Epidermal melanocyte (primary cell): Measurements from ENCODE around the gene FGF14.

ENCODE experiments used
- DNase-seq: peaks from one replicate; pipeline ENCODE4 v3.0.0; 2011; ENCODE audit warnings: low spot score; ENCODE audit not compliant: insufficient read length

The FGF14 gene

DNA sequence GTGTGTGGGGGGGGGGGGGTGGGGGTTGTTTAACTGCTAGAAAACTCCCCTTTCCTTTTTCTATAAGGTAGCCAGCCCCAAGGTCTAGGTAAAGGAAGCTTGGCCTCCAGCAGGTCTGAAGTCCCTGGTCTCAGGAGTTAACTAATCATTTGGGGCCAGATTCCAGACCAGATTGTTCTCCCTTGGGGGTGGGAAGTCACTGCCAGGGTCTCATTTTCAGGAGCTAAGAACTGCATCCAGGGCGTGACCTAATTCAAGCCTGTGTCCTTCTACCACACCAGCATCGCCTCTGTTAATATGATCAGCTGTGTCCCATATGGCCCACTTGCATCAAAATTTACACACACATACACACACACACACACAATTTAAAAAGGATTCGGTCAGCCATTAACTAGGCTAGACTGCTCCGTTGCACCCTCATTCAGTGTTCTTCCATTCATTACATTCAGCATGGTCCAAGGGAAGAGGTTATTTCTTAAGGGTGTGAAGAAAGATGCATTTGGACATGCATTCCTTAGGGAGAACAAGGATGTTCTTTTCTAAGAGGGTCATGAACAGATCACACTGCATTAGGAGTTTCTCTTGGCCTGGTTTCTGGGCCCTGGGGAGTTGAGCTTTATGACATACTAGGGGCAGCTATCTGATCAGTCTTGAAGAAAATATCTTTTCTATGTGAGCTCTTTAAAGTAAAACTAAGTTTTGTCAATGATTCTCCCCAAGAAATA lies 91.0 kb downstream of the FGF14 start:
- peak; percentile 28 for DNase-seq

DNA sequence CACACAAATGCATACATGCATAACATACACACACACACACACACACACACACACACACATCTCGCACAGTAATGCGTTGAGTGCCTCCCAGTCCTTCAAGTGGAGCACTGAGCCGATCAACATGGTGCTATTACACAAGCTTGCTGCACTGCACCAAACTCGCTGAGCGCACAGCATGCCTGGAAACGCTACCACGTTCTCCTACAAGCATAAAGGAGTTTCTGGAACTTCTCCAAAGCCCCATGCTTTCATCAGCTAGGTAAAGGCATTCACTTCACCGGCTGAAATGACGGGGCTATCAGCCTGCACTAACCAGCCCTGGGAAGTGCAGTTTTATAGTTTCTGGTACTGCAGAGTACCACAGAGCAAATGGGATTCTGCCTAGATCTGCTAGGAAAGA lies 92.7 kb downstream of the FGF14 start:
- DNase-seq = no peak

DNA sequence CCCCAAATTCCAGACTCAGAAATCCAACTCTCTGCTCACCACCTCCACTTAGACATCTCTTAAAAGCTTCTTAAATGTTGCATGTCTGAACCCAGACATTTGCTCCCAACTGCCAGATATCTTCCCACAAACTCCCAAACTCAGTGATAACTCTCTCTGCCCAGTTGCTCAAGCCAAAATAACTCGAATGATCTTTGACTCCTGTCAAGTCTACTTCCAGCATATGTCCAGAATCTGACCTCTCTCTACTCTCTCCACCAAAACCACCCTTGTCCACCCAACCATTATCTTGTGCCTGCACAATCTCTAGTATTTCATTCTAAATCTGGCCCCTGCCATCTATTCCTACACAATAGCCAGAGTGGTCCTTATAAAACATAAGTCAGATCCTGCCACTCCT lies 99.3 kb downstream of the FGF14 start:
- no peak for DNase-seq

DNA sequence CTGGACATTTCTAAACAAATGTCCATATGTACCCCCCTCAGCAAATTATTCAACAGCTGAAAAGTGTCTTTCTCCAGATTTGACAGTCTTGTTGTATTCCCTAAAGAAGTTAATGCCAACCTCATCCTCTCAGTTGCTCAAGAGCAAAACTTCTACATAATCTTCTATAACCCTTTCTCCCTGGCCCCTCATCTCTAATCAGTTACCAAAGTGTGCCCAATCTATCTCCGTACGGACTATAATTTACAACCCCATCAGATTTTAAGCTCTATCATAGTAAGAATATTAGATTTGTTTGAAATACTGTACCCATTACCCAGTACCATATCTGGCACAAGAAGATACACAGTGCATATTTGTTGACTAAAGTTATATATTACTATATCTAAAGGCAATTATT lies 101.5 kb downstream of the FGF14 start:
- no peak for DNase-seq

DNA sequence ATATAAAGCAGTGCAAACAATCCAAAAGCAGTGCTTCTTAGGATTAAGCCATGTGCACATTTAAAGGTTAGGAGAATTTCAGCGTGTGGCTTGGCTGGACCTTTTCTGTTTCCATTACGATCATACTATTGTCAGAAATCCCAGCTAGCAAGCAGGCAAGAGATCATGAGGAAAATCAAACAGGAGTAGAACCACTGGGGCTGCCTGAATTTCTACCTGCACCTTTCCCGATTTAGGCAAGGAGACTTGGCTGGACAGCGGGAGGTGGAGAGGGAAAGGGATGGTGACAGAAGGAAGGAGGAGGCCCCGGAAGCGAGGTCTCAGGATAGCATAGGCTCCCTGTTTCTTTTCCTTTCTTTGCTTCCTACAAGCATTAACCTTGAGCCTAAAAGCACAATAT lies 102.5 kb downstream of the FGF14 start:
- DNase-seq = no peak

DNA sequence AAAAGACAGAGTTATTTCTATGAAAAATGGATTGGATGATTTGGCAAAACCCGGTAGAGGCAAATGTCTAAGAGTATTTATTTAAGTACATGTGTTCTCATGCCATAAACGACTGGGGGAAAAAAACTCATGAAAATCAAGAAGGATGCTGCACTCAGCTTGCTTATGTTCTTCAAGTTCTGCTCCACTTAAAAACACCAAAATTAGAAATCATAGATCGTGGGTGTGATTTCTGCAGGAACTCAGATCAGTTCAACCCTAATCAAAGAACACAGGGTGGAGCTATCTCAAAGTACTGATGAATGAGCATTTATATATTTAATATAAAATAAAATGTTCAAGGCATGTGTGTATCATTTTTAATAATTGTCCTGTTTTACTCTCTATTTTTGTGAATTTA lies 103.8 kb downstream of the FGF14 start:
- DNase-seq = no peak

DNA sequence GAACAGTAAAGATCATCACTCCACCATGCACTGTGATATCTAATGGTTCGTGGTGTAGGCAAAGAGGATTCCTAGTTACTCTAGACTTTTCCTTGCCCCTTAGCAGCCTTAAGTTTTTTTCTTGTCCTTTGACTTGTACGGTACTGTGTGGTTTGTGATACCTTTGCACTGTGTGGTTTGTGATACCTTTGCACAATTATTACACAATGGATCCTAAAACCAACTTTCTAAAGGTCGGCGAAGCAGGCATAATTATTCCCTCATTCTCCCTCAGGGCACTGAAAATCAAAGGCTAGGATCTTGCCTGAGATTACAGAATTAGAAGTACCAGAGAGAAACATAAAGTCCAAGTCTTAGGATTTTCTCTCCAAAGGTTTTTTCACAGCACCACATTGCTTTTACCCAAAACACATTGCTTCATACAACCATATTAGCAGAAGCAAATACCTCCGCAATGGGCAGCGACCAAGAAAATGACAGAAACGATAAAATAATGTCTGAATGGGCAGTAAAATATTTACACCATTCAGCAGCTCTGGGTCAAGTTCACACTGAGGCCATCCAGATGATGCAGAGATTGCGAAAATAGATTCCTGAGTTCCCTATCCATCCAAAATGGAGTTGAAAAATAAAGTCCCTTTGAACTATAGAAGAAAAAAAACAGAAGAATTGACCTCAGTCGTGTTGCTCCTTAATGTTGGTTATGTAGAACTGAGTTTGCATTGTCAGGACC lies 106.4 kb downstream of the FGF14 start:
- no peak for DNase-seq

DNA sequence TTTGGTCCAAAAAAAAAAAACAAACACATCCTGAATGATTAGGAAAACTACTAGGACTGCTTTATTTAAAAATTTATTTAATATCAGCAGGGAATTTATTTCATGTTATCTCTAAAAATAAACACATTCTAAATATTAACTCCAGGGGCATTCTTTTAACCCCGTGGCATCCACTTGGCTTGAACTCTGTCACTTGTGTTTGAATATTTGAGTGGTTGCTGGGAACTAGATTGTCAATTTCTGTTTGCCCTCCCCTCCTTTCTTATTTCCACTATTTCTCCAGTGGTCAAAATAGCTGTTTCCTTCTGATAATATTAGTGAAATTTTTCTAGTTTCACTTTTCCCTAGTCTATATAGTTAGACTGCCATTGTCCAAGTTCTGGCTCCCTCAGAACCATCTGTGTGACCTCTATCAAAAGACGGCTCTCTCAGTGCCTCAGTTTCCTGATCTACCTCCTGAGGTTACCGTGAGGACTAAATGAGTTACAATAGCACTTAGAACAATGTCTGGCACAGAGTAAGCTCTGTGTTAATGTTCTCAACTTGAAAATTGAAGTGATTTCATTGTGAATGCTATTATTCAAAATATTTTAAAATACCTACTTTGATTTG lies 107.3 kb downstream of the FGF14 start:
- DNase-seq = no peak

DNA sequence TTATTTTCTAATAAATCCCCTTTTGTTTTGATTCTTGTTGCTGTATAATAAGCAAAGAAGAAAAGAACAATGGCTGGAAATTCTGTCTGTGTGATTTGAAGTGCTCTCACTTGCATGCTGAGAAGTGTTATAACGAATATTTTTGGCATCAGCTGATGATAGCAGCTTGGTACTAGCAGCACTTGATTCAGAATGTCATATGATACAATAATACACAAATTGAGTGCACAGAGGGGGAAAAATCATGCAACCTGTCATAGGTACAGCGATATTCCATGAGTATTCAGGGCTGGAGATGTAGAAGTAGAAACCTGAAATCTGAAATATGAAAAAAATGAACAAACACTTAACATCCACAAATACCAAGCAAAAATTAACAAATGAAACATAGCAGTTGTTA lies 108.1 kb downstream of the FGF14 start:
- DNase-seq = no peak

DNA sequence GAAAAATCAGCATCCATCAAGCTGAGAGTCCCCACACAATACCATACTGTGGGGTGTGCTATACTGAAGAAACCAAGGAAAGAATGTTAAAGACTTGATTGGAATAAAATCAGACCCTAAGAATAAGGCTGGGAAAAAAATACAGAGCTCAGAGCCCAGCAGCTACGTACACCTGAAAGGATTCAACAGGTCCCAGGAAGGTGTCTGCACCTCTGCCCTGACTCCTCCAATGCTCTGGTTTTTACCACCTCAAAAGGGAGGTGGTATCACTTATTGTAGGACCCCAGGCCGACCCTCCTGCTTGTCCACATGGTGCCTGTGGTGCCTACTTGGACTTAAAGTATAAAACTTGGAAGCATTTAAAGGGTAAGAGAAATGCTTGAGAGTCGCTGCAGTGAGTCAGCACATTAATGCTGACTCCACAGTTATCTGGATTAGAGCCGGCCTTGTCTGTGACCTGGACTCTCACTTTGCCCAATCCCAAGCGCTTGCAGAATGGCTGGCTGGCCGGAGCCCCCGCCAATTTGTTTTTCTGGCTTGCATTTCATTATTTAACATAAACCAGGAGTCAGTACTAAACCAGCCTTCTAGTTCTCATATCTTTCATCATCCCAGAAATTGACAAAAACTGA lies 110.1 kb downstream of the FGF14 start:
- DNase-seq = no peak

DNA sequence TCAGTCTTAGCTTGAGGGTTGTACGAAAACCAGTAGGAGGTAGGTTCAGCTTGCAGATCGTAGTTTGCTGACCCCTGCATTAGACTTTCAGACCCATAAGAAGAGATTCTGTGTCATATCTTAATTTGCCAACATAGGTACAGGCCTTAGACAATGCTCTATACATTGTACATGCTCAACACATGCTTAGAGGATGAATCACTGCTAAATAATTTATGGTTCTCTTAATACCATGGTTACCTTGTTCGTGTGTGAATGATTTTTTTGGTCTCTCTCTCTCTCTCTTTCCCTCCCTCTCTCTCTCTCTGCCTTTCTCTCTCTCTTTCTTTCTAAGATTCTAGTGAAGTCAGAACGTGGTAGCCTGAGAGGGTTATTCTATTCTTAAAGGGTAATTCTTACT lies 112.2 kb downstream of the FGF14 start:
- no peak for DNase-seq

DNA sequence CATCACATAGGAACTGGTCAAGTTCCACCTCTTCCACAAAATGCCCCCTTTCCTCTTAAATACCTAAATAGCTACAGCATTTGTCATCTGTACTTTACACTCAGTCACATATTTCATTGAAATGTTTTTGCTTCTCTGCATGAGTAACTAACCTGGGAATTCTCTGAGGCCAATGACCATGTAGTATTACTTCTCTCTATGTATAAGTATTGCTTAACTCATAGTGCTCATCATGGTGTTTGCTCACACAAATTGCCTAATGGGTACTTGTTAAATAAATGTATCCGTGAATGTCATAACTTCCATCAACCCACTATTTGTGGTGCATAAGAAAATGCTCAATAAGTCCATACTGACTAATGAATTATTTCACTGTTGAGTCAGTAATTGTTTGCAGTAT lies 115.5 kb downstream of the FGF14 start:
- no peak for DNase-seq

DNA sequence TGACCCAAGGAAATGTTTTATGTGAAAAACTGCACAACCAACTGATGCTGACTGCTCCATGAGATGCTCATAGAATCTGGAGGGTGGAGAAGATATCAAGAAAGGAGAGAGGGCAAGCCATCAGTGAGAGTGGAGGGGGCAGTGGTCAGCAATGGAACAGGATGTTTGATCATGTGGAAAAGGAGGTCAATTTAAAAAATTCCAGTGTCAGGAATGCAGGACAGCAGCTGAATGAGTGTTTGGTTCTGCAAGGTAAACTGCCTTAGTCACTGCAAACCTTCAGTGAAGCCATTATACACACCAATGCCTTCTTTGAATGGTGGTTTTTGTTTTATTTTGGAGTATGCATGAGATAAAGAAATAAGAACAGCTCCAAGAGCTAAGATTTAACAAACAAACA lies 121.5 kb downstream of the FGF14 start:
- DNase-seq = no peak

DNA sequence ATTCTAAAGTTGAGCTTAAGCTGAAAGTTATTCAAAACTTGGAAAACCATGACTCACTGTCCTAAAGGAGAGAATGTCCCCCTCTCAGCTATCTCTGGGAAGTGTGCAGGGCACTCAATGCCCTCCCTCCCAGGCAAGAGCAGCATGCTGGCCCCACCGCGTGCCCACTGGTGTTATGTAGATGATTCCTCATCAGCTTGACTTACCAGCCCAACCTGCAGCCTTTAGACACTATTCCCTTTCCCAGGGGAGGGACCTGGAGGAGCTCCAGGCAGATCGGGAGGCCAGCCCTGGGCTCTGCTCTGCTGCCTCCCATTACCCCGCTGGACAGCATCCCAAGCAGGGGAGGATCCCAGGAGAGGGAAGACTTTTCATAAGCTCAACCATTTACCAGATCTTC lies 124.6 kb downstream of the FGF14 start:
- DNase-seq = no peak

DNA sequence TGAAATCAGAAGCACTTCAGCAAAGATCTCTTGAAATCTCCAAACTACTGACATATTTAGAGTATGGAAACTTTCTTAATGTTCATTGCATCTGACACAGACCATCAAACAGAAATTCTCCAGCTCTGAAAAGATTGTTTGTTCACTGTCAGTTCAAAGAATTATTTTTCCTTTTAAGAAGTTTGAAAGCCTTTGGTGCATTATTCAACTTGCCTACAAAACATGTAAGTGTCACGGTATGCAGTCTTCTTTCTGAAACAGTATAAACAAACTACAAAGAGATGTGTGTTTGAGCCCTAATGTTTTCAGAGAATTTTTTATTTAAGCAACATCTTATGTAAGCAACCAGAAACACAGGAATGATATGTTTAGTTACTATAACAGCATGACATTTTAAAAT lies 125.4 kb downstream of the FGF14 start:
- DNase-seq = no peak

DNA sequence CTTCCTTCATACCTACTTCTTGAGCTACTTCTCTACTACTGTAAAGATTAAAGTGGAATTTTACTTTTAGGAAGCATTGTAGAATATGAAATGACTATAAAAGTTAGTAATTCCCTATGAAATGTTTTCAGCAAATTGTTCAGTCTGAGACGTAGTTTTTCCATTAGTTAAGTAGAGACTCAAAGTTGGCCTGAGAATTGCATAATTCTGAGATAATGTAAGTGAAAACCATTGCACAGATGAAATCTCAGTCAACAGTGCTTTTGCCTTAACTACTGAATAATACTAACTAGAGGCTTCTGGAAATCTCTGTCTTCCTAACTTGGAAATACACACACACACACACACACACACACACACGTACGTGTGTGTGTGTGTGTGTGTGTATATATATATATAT lies 125.9 kb downstream of the FGF14 start:
- no peak for DNase-seq

DNA sequence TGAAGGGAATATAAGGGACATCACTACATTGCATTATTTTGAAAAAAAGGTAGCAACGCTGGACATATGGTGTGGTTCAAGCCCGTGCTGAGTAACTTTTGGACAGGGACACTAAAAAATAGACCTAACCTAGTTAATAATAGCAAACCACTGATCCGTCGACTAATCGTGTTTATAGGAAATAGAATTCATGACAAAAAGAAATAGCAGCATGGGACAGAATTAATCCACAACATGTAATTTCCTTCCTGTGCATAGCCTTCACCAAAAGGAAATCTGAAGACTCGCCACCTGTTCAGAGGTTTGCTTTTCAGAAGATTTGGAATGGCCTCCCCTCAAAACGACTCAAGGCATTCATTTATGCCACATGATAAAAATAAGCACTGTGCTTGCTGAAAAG lies 128.7 kb downstream of the FGF14 start:
- DNase-seq = no peak

DNA sequence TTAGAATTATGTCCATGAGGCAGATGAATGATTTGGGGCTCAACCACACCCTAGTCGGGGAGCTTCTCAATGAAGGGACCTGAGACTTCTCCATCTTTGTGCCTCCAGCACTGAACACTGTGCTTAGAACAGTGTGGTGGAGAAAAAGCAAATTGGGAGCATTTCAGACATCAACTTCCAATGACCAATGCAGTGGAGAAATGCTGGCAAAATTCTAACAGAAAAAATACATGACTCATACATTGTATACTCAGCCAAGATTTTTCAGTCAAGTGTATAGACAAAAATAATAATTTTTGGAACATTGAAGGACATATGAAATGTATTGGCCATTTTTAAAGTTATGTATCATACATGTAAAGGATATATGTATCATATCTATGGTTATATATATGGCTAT lies 134.7 kb downstream of the FGF14 start:
- DNase-seq = no peak

DNA sequence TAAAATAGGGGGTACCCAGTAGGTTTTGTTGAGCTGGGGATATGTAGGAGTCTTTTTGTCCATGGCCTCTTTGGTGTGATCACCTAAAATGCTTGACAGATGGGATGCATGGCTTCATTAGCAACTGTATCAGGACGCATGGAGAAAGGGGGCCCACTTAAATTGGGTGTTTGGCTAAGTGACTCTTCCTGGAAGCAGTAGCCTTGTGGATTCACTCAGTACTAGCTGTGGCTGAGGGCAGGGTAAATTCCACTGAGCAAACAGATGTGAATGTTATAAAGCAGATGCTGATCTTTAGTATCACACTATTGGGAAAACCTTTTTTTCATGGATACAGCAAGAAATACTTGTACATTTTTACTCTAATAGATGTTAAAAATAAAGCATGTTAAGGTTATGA lies 140.0 kb downstream of the FGF14 start:
- DNase-seq = no peak

DNA sequence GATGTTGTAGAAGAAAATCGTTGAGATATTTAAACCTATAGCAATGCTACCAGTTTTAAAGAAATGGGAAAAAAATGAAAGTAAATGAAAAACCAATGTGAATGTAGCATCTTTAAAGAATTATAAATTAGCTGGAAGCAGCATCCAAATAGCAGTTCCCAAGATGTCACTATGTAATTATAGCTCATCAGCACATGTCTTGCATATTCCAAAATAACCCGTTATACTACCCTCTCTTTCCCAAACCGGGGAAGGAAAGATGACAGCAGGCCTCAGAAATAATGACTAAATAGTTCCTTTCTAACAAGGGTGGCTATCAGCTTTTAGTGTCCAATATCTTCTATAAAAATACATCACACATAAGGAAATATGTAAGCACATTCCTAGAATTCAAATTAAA lies 140.5 kb downstream of the FGF14 start:
- DNase-seq = no peak

DNA sequence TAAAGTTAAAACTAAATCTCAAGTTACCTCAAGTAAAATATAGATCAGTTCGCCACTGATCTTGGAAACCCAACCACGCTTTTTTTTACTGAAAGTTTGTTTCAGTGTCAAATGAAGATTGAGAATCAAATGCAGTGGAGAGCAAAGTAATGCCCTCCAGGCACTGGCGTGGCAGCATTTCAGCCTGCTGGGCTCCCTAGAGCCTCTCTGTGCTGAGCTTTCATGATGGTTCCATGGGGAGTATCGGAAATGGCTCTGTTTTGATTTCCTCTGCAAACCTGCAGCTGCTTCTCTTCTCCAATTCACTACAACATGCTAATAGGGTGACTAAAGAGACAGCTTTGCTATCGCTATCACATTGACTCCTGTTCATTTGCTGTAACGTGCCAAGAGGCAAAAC lies 141.6 kb downstream of the FGF14 start:
- DNase-seq = no peak

DNA sequence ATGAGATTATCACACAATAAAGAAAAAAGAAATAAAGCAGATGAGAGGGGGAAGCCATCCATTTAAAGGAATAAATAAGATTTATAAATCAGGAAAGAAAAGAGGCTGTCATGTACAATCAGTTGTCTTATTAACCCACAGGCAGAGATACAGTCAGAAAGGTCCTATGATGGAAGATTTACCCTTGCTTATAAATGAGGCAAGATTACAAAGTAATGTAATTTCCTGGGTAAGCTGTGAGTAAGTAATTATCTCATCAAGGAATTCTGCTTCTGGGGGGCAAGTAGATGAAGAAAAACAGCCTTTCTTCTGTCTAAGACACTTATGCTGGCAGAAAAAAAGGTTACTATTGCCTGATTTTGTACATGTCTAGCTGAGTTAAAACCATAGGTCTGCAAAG lies 146.4 kb downstream of the FGF14 start:
- no peak for DNase-seq
